RWPE2 (cell line): ENCODE measurements around the gene IPCEF1.

Experiments used
- ATAC-seq: fragments of 200-7000 bp; cut with Tn5 transposase; 3 replicates; pipeline ENCODE4 v1.9.1; 2021; ENCODE audit warnings: low read depth
- DNase-seq: peaks from one replicate; pipeline ENCODE4 v3.0.0-alpha.2; 2020; ENCODE audit warnings: low spot score
- H3K27ac ChIP-seq: fragments of 450-650 bp; 2 replicates; pipeline ENCODE4 v1.5.1; 2017; ENCODE audit warnings: mild to moderate bottlenecking; ENCODE audit not compliant: poor library complexity, severe bottlenecking
- H3K27me3 ChIP-seq: fragments of 250-450 bp; sonication (Bioruptor Pico); 2 replicates; pipeline ENCODE4 v1.5.1; 2021; ENCODE audit warnings: mild to moderate bottlenecking, moderate library complexity; ENCODE audit not compliant: insufficient read depth, poor library complexity, severe bottlenecking
- H3K36me3 ChIP-seq: fragments of 250-450 bp; sonication (Bioruptor Pico); 2 replicates; pipeline ENCODE4 v1.5.1; 2020; ENCODE audit warnings: low read depth, mild to moderate bottlenecking, moderate library complexity
- H3K4me1 ChIP-seq: fragments of 250-450 bp; sonication (Bioruptor Pico); 2 replicates; pipeline ENCODE4 v1.5.1; 2021; ENCODE audit warnings: mild to moderate bottlenecking, moderate library complexity; ENCODE audit not compliant: insufficient read depth, poor library complexity, severe bottlenecking
- H3K4me3 ChIP-seq: fragments of 250-450 bp; sonication (Bioruptor Pico); 2 replicates; pipeline ENCODE4 v1.5.1; 2021; ENCODE audit warnings: mild to moderate bottlenecking, moderate library complexity; ENCODE audit not compliant: severe bottlenecking
- H3K9me3 ChIP-seq: fragments of 250-450 bp; sonication (Bioruptor Pico); 2 replicates; pipeline ENCODE4 v1.5.1; 2021; ENCODE audit warnings: mild to moderate bottlenecking, moderate library complexity; ENCODE audit not compliant: severe bottlenecking
- CTCF ChIP-seq: fragments of 450-650 bp; IDR thresholded peaks from one replicate; pipeline ENCODE4 v1.5.1; 2017; ENCODE audit warnings: mild to moderate bottlenecking, moderate library complexity; ENCODE audit not compliant: poor library complexity, severe bottlenecking

IPCEF1 gene

GRCh38 chr6:154218787-154219186, 137.8 kb downstream of the IPCEF1 start:
- TF ChIP-seq CTCF, result no peak
- no peaks in the 10 kb centered on the region for H3K27me3 ChIP-seq
- H3K4me1 ChIP-seq, result no peaks in the 10 kb centered on the region
- DNase-seq, result no peak
- no peak overlapping the region for H3K4me3 ChIP-seq
- no peaks in the 10 kb centered on the region for H3K9me3 ChIP-seq
- H3K36me3 ChIP-seq, result no peaks in the 10 kb centered on the region
- ATAC-seq, result no peak
- no peak overlapping the region for H3K27ac ChIP-seq

GRCh38 chr6:154218301-154218700, 138.3 kb downstream of the IPCEF1 start:
- H3K4me3 ChIP-seq, result no peak overlapping the region
- H3K36me3 ChIP-seq, result no peaks in the 10 kb centered on the region
- TF ChIP-seq CTCF, result no peak
- no peaks in the 10 kb centered on the region for H3K27me3 ChIP-seq
- H3K9me3 ChIP-seq, result no peaks in the 10 kb centered on the region
- ATAC-seq (no peak), DNase-seq (no peak)
- no peak overlapping the region for H3K27ac ChIP-seq
- no peaks in the 10 kb centered on the region for H3K4me1 ChIP-seq

GRCh38 chr6:154213782-154214181, 142.8 kb downstream of the IPCEF1 start:
- H3K4me1 ChIP-seq, result no peaks in the 10 kb centered on the region
- ATAC-seq (no peak), DNase-seq (no peak)
- no peak overlapping the region for H3K4me3 ChIP-seq
- H3K9me3 ChIP-seq, result no peaks in the 10 kb centered on the region
- no peaks in the 10 kb centered on the region for H3K27me3 ChIP-seq
- H3K36me3 ChIP-seq, result no peaks in the 10 kb centered on the region
- TF ChIP-seq CTCF, result no peak
- no peak overlapping the region for H3K27ac ChIP-seq

- DNase-seq, result no peak
- Histone ChIP-seq H3K36me3 (no peaks in the 10 kb centered on the region), H3K27me3 (no peaks in the 10 kb centered on the region), H3K4me1 (no peaks in the 10 kb centered on the region), H3K27ac (no peak overlapping the region), H3K4me3 (no peak overlapping the region), H3K9me3 (no peaks in the 10 kb centered on the region)
- no peak for ATAC-seq
- TF ChIP-seq CTCF, result no peak
Measured at GRCh38 chr6:154210678-154211077, 145.9 kb downstream of the IPCEF1 start.

- TF ChIP-seq CTCF, result no peak
- Histone ChIP-seq H3K36me3 (no peaks in the 10 kb centered on the region), H3K4me3 (no peak overlapping the region), H3K27ac (no peak overlapping the region), H3K9me3 (no peaks in the 10 kb centered on the region), H3K27me3 (no peaks in the 10 kb centered on the region), H3K4me1 (no peaks in the 10 kb centered on the region)
- no peak for DNase-seq
- ATAC-seq, result no peak
Measured at GRCh38 chr6:154209555-154209954, 147.0 kb downstream of the IPCEF1 start.
